HepG2 (cell line): ENCODE measurements around the gene CYP2W1. TPM values are rescaled to one million over a fixed set of nuclear protein-coding genes. Genes with fewer than 3 reads are reported as not detected.

ENCODE experiments used
- ARNT ChIP-seq: fragments of 450-650 bp; IDR thresholded peaks from 2 replicates; pipeline ENCODE4 v1.6.1; 2017
- CHD2 ChIP-seq: IDR thresholded peaks from 2 replicates; pipeline ENCODE4 v1.6.1; 2011; ENCODE audit warnings: low read depth, low read length, improper control_type of control experiment
- EP300 ChIP-seq, 3 experiments: sonication (generic) in 1 of 3; formaldehyde crosslinking in 1 of 3; IDR thresholded peaks; 2 replicates each; pipeline versions ENCODE4 v1.5.1 to v1.6.1; 2011 to 2020; ENCODE audit warnings: low read depth in 2 of 3, low read length in 2 of 3, borderline replicate concordance in 1 of 3, improper control_type of control experiment in 1 of 3, mild to moderate bottlenecking in 1 of 3, missing genetic modification reagents in 1 of 3, moderate library complexity in 1 of 3
- HHEX ChIP-seq: IDR thresholded peaks from 2 replicates; pipeline ENCODE4 v1.6.1; 2016; ENCODE audit warnings: control low read depth
- KDM5B ChIP-seq: sonication (generic); formaldehyde crosslinking; IDR thresholded peaks from 2 replicates; pipeline ENCODE4 v1.4.0; 2020; ENCODE audit warnings: missing genetic modification reagents, mild to moderate bottlenecking, borderline replicate concordance
- SOX13 ChIP-seq, 3 experiments: fragments of 450-650 bp in 1 of 3; sonication (generic) in 1 of 3; formaldehyde crosslinking in 1 of 3; IDR thresholded peaks in 2 of 3; conservative IDR thresholded peaks in 1 of 3; 2 replicates each; pipeline versions ENCODE4 v1.5.0 to v1.6.1; 2016 to 2020; ENCODE audit warnings: antibody characterized with exemption in 1 of 3, mild to moderate bottlenecking in 1 of 3, missing compliant biosample characterization in 1 of 3, missing genetic modification reagents in 1 of 3, moderate library complexity in 1 of 3
- ZBTB1 ChIP-seq: sonication (generic); formaldehyde crosslinking; IDR thresholded peaks from 2 replicates; pipeline ENCODE4 v1.4.0; 2020; ENCODE audit warnings: missing genetic modification reagents, borderline replicate concordance
- ZFY ChIP-seq: sonication (generic); formaldehyde crosslinking; IDR thresholded peaks from 2 replicates; pipeline ENCODE4 v1.4.0; 2020; ENCODE audit warnings: missing genetic modification reagents
- ZFYVE20 ChIP-seq: sonication (generic); formaldehyde crosslinking; IDR thresholded peaks from 2 replicates; pipeline ENCODE4 v1.8.0; 2023; ENCODE audit warnings: low read depth, mild to moderate bottlenecking, moderate library complexity, missing genetic modification reagents, borderline replicate concordance
- ZNF670 ChIP-seq: sonication (generic); formaldehyde crosslinking; IDR thresholded peaks from 2 replicates; pipeline ENCODE4 v1.8.0; 2022; ENCODE audit warnings: mild to moderate bottlenecking, missing genetic modification reagents, borderline replicate concordance
- ZNF780A ChIP-seq: sonication (generic); formaldehyde crosslinking; IDR thresholded peaks from 2 replicates; pipeline ENCODE4 v1.8.0; 2022; ENCODE audit warnings: mild to moderate bottlenecking, missing genetic modification reagents, moderate library complexity
- ZSCAN12 ChIP-seq: sonication (generic); formaldehyde crosslinking; IDR thresholded peaks from 2 replicates; pipeline ENCODE4 v1.9.0; 2021; ENCODE audit warnings: mild to moderate bottlenecking, missing genetic modification reagents
- polyA plus RNA-seq, 8 experiments: library from polyadenylated mRNA; depleted of rRNA in 3 of 8; stranded (reverse) in 7 of 8; unstranded in 1 of 8; fragments of >200 nt; fragmentation: Illumina TruSeq in 4 of 8; extraction: Trizol in 4 of 8; gene quantifications; 2 replicates each; pipeline versions ENCODE4 v1.2.1 to v1.2.3, GENCODE V29; 2011 to 2016; ENCODE audit warnings: low read depth in 4 of 8, missing spikeins in 1 of 8, mixed read lengths in 1 of 8; ENCODE audit not compliant: insufficient read depth in 1 of 8
- total RNA-seq, 5 experiments: library from RNA; depleted of rRNA; stranded (reverse); fragments of >200 nt; fragmentation: Illumina TruSeq; extraction: Trizol; gene quantifications; 2 replicates each; pipeline ENCODE4 v1.2.3, GENCODE V29; 2016; ENCODE audit warnings: low read depth in 1 of 5
- TF ChIP-seq, protein P1 (sequence below): sonication (generic); formaldehyde crosslinking; IDR thresholded peaks from 2 replicates; pipeline ENCODE4 v1.4.0; 2020; ENCODE audit warnings: missing genetic modification reagents
- TF ChIP-seq, protein P2 (sequence below): sonication (generic); formaldehyde crosslinking; IDR thresholded peaks from 2 replicates; pipeline ENCODE4 v1.5.0; 2020; ENCODE audit warnings: mild to moderate bottlenecking, low read depth, missing genetic modification reagents, borderline replicate concordance
- TF ChIP-seq, protein P3 (sequence below): sonication (generic); formaldehyde crosslinking; IDR thresholded peaks from 2 replicates; pipeline ENCODE4 v1.5.0; 2020; ENCODE audit warnings: mild to moderate bottlenecking, missing genetic modification reagents
- TF ChIP-seq, protein P4 (sequence below): sonication (generic); formaldehyde crosslinking; IDR thresholded peaks from 2 replicates; pipeline ENCODE4 v1.4.0; 2020; ENCODE audit warnings: missing genetic modification reagents, low read depth, mild to moderate bottlenecking, borderline replicate concordance
- TF ChIP-seq, protein P5 (sequence below): IDR thresholded peaks from 2 replicates; pipeline ENCODE4 v1.6.1; 2016; ENCODE audit warnings: missing genetic modification reagents, missing compliant biosample characterization

Gene CYP2W1
- total and polyA plus RNA-seq, 2 of the 13 experiments (the other 11 are each of a cell fraction or from before 2014, with no cell fraction given) = 19.5 to 31.7 TPM

DNA sequence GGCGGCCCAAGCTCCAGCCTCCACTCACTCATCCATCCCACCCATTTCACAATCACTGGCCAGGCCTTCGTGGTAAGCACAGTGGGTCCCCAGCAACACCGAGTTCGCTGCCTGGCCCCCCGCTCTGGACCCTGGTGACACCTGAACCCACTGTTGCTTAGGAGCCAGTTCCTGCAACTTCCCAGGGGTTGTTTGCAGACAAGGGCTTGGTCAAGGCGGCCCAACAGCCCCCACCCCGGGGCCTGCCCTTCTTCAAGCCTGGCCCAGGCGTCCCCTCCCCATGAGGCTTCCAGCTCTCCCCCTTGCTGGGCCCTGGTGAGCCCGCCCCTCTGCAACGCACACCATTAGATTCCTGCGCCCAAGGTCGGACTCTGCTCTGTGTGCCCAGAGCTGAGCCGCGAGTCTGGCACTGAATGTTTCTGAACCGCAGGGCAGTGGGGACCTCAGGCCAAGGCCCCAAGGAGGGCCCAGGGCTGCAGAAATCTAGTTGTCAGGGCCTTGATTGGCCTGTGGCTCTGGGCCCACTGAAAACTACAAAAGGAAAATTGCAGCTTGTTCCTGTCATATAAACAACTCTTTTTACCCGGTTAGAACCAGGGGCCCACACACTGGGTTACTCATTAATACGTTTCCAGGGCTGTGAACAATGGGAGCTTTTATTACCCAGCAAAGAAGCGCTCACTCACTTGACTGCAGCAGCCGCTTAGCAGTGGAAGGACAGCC lies 5.5 kb upstream of the CYP2W1 start (continued):
- TF ChIP-seq, protein P1, sequence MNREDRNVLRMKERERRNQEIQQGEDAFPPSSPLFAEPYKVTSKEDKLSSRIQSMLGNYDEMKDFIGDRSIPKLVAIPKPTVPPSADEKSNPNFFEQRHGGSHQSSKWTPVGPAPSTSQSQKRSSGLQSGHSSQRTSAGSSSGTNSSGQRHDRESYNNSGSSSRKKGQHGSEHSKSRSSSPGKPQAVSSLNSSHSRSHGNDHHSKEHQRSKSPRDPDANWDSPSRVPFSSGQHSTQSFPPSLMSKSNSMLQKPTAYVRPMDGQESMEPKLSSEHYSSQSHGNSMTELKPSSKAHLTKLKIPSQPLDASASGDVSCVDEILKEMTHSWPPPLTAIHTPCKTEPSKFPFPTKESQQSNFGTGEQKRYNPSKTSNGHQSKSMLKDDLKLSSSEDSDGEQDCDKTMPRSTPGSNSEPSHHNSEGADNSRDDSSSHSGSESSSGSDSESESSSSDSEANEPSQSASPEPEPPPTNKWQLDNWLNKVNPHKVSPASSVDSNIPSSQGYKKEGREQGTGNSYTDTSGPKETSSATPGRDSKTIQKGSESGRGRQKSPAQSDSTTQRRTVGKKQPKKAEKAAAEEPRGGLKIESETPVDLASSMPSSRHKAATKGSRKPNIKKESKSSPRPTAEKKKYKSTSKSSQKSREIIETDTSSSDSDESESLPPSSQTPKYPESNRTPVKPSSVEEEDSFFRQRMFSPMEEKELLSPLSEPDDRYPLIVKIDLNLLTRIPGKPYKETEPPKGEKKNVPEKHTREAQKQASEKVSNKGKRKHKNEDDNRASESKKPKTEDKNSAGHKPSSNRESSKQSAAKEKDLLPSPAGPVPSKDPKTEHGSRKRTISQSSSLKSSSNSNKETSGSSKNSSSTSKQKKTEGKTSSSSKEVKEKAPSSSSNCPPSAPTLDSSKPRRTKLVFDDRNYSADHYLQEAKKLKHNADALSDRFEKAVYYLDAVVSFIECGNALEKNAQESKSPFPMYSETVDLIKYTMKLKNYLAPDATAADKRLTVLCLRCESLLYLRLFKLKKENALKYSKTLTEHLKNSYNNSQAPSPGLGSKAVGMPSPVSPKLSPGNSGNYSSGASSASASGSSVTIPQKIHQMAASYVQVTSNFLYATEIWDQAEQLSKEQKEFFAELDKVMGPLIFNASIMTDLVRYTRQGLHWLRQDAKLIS (CRISPR knock-in tag) = no peak
- TF ChIP-seq ZFY (CRISPR knock-in tag) = peak; percentile 94
- TF ChIP-seq, protein P2, sequence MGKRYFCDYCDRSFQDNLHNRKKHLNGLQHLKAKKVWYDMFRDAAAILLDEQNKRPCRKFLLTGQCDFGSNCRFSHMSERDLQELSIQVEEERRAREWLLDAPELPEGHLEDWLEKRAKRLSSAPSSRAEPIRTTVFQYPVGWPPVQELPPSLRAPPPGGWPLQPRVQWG (CRISPR knock-in tag) = no peak
- peak; percentile 66 for TF ChIP-seq SOX13 (IDR thresholded peaks at IDR 0.05)
- TF ChIP-seq SOX13 (CRISPR knock-in tag; conservative IDR thresholded peaks at IDR 0.05 in 1 of 2, IDR thresholded peaks at IDR 0.05 in 1 of 2) = peak in 1 of 2 experiments; percentile 85; a peak in 2 of 4 replicates
- TF ChIP-seq, protein P3, sequence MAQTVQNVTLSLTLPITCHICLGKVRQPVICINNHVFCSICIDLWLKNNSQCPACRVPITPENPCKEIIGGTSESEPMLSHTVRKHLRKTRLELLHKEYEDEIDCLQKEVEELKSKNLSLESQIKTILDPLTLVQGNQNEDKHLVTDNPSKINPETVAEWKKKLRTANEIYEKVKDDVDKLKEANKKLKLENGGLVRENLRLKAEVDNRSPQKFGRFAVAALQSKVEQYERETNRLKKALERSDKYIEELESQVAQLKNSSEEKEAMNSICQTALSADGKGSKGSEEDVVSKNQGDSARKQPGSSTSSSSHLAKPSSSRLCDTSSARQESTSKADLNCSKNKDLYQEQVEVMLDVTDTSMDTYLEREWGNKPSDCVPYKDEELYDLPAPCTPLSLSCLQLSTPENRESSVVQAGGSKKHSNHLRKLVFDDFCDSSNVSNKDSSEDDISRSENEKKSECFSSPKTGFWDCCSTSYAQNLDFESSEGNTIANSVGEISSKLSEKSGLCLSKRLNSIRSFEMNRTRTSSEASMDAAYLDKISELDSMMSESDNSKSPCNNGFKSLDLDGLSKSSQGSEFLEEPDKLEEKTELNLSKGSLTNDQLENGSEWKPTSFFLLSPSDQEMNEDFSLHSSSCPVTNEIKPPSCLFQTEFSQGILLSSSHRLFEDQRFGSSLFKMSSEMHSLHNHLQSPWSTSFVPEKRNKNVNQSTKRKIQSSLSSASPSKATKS (CRISPR knock-in tag) = peak; percentile 84; the same call in 1 of the 2 replicates
- TF ChIP-seq, protein P4, sequence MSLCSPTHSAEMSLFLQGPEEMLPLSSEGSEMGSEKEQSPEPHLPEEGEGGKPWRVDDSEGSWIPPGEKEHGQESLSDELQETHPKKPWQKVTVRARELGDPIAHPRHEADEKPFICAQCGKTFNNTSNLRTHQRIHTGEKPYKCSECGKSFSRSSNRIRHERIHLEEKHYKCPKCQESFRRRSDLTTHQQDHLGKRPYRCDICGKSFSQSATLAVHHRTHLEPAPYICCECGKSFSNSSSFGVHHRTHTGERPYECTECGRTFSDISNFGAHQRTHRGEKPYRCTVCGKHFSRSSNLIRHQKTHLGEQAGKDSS (CRISPR knock-in tag) = peak; percentile 58
- no peak for TF ChIP-seq ARNT
- no peak for TF ChIP-seq ZBTB1
- TF ChIP-seq ZFYVE20 (CRISPR knock-in tag) = no peak
- TF ChIP-seq ZNF670 (CRISPR knock-in tag) = peak; percentile 84
- TF ChIP-seq CHD2 = no peak
- TF ChIP-seq ZNF780A (CRISPR knock-in tag) = no peak
- peak in 1 of 2 experiments; percentile 87; a peak in 2 of 4 replicates for TF ChIP-seq EP300 (IDR thresholded peaks at IDR 0.05; ENCODE audit: low read depth in 2 of 2, low read length in 2 of 2)
- TF ChIP-seq EP300 (CRISPR knock-in tag; IDR thresholded peaks at IDR 0.05; ENCODE audit: borderline replicate concordance) = peak; percentile 70; the same call in 1 of the 2 replicates
- peak; percentile 31; the same call in 1 of the 2 replicates for TF ChIP-seq KDM5B (CRISPR knock-in tag)
- TF ChIP-seq, protein P5, sequence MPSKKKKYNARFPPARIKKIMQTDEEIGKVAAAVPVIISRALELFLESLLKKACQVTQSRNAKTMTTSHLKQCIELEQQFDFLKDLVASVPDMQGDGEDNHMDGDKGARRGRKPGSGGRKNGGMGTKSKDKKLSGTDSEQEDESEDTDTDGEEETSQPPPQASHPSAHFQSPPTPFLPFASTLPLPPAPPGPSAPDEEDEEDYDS (CRISPR knock-in tag) = peak; percentile 92
- TF ChIP-seq ZSCAN12 = 0 out of 2 replicates have a peak, but pooled peaks have one; percentile 56
- no peak for TF ChIP-seq HHEX (CRISPR knock-in tag)
